Loucy (cell line): Measurements from ENCODE around the gene ZNF467.
A peak's percentile ranks its signal among the peaks of the same experiment; 100 is the strongest.

Experiments used
- EZH2phosphoT487 ChIP-seq: fragments of 200-600 bp; IDR thresholded peaks from 2 replicates; pipeline ENCODE4 v1.6.1; 2018; ENCODE audit warnings: antibody characterized with exemption, mild to moderate bottlenecking, moderate library complexity, borderline replicate concordance
- TF ChIP-seq, protein P1 (sequence below): fragments of 200-600 bp; sonication (generic); conservative IDR thresholded peaks from 2 replicates; pipeline ENCODE4 v1.5.1; 2014; ENCODE audit warnings: mild to moderate bottlenecking, antibody characterized with exemption, low read length

DNA sequence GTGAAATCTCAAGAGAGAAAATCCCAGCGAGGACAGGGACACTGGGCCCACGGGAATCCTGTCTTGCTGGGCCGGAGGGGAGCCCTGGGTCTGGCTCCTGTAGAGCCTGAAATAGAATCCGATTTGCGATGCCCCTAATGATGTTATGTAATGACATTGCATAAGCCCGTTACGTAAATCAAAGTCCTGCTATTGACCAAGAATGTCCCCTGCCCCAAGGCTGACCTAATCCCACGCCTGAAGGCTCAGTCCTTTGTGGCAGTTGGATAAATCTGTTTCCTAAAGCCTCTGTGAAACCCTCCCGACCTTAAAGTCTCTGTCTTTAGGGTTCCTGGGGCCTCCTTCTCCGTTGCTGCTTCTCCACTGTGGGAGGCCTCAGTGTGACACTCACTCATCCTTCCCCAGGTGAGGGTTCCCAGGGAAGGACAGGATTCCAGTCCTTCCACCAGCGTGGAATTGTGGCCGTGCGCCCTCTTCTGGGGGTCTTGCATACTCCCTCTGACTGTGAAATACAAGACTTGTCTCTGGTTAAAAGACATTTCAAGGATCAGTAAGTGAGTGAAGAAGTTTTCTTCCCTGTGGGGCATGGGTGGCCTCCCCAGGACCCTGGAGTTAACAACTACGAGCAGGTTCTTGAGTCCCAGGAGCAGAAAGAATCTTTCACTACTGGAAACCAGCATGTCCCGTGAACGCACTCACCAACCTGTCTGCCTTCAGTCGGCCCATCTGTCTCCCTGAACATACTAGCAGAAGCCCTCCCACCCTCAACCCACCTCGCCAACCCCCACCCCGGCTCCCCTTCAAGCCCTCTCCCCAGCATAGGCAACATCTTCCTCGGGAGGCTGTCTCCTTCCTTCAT is 19.8 kb downstream of the ZNF467 start:
- TF ChIP-seq, protein P1, sequence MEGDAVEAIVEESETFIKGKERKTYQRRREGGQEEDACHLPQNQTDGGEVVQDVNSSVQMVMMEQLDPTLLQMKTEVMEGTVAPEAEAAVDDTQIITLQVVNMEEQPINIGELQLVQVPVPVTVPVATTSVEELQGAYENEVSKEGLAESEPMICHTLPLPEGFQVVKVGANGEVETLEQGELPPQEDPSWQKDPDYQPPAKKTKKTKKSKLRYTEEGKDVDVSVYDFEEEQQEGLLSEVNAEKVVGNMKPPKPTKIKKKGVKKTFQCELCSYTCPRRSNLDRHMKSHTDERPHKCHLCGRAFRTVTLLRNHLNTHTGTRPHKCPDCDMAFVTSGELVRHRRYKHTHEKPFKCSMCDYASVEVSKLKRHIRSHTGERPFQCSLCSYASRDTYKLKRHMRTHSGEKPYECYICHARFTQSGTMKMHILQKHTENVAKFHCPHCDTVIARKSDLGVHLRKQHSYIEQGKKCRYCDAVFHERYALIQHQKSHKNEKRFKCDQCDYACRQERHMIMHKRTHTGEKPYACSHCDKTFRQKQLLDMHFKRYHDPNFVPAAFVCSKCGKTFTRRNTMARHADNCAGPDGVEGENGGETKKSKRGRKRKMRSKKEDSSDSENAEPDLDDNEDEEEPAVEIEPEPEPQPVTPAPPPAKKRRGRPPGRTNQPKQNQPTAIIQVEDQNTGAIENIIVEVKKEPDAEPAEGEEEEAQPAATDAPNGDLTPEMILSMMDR = peak; percentile 71
- no peak for TF ChIP-seq EZH2phosphoT487
